Prostate gland (tissue), 2 donors: Measurements from ENCODE around the gene CABP7. TPM values are rescaled to one million over a fixed set of nuclear protein-coding genes. Genes with fewer than 3 reads are reported as not detected.

Experiments
- DNase-seq: peaks from one replicate; pipeline ENCODE4 v3.0.0-alpha.2; 2019; ENCODE audit warnings: low spot score
- H3K27ac ChIP-seq, 2 donors: fragments of 200-600 bp; sonication (generic); 2 replicates each; pipeline ENCODE4 v1.5.1; 2017 to 2019
- H3K27me3 ChIP-seq: fragments of 200-600 bp; sonication (generic); replicated peaks from 2 replicates; pipeline ENCODE4 v1.5.1; 2019; ENCODE audit not compliant: insufficient read depth
- H3K36me3 ChIP-seq, 2 donors: fragments of 200-600 bp; sonication (generic); 1 replicate in 1 of 2; 2 replicates in 1 of 2; pipeline versions ENCODE4 v1.5.1 to v1.8.1; 2017 to 2019
- H3K4me1 ChIP-seq: fragments of 200-600 bp; sonication (generic); replicated peaks from 2 replicates; pipeline ENCODE4 v1.5.1; 2019
- H3K4me3 ChIP-seq, 2 donors: fragments of 200-600 bp; sonication (generic); 2 replicates each; pipeline ENCODE4 v1.5.1; 2017 to 2019
- H3K9me3 ChIP-seq: fragments of 200-600 bp; sonication (generic); 2 replicates; pipeline ENCODE4 v1.5.1; 2017
- POLR2A ChIP-seq: fragments of 450-650 bp; IDR thresholded peaks from one replicate; pipeline ENCODE4 v1.6.1; 2016; ENCODE audit warnings: antibody characterized with exemption, mild to moderate bottlenecking
- POLR2AphosphoS5 ChIP-seq: sonication (generic); formaldehyde crosslinking; IDR thresholded peaks from one replicate; pipeline ENCODE4 v1.6.1; 2017; ENCODE audit warnings: antibody characterized with exemption
- WGBS: methylation state at CpG from one replicate; pipeline ENCODE4 v1.1.5; 2018; 5-methylcytosine and 5-hydroxymethylcytosine counted together
- intact Hi-C: fragments of 100-400 bp; cut with DNase I; formaldehyde crosslinking; loops from one replicate; pipeline ENCODE4 v1.14.2; 2022
- small RNA-seq, 2 donors: library from RNA; depleted of rRNA; stranded (forward); fragments of <200 nt; gene quantifications; one replicate each; pipeline ENCODE3, GENCODE V24; 2016
- total RNA-seq, 2 donors: library from RNA; depleted of rRNA; stranded (reverse); fragments of >200 nt; gene quantifications; one replicate each; pipeline ENCODE4 v1.1.0, GENCODE V29; 2016
- TF ChIP-seq, protein P1 (sequence below), 4 experiments: fragments of 200-600 bp in 2 of 4; fragments of 450-650 bp in 2 of 4; sonication (generic) in 2 of 4; IDR thresholded peaks; 1 replicate in 3 of 4; 2 replicates in 1 of 4; pipeline ENCODE4 v1.5.1; 2016 to 2019; ENCODE audit warnings: antibody characterized with exemption in 4 of 4, mild to moderate bottlenecking in 2 of 4, moderate library complexity in 2 of 4

CABP7 gene
- total RNA-seq, 2 donors from 2014 or later, result 1.5 TPM; not detected in 1

- peak overlapping the region in 1 of 2 donors; percentile 62 for H3K27ac ChIP-seq
- H3K9me3 ChIP-seq, result no peaks in the 10 kb centered on the region
- no peaks in the 10 kb centered on the region for H3K36me3 ChIP-seq
- H3K27me3 ChIP-seq, result no peaks in the 10 kb centered on the region
- WGBS, result 53% methylated on average over 8 of the region's 8 CpGs
- intact Hi-C loops, result no loop called here
- peaks cover 6% of the 10 kb centered on the region for H3K4me1 ChIP-seq
- no peak for DNase-seq
- no peak overlapping the region for H3K4me3 ChIP-seq
- TF ChIP-seq, protein P1, sequence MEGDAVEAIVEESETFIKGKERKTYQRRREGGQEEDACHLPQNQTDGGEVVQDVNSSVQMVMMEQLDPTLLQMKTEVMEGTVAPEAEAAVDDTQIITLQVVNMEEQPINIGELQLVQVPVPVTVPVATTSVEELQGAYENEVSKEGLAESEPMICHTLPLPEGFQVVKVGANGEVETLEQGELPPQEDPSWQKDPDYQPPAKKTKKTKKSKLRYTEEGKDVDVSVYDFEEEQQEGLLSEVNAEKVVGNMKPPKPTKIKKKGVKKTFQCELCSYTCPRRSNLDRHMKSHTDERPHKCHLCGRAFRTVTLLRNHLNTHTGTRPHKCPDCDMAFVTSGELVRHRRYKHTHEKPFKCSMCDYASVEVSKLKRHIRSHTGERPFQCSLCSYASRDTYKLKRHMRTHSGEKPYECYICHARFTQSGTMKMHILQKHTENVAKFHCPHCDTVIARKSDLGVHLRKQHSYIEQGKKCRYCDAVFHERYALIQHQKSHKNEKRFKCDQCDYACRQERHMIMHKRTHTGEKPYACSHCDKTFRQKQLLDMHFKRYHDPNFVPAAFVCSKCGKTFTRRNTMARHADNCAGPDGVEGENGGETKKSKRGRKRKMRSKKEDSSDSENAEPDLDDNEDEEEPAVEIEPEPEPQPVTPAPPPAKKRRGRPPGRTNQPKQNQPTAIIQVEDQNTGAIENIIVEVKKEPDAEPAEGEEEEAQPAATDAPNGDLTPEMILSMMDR (IDR thresholded peaks at IDR 0.05), result no peak
- no peak for TF ChIP-seq POLR2A
- no peak for TF ChIP-seq POLR2AphosphoS5
Measured at GRCh38 chr22:29780748-29781676, 61.2 kb downstream of the CABP7 start.

Small RNAs within 50 kb of the gene (small RNA-seq; reads per million reads assigned to genes)
- gene AC004882.2, result 0 reads per million in 2 donors
- 0 reads per million in 2 donors for gene RF00019

Other genes starting within 250 kb of the CABP7 start
- gene NEFH, start 239.8 kb upstream of the CABP7 start, total RNA-seq, result 100 to 1,000 TPM; 149 to 887 TPM
- gene THOC5, start 166.2 kb upstream of the CABP7 start, total RNA-seq, result 10 to 100 TPM; 27.5 to 57.9 TPM
- gene NIPSNAP1, start 138.9 kb upstream of the CABP7 start, total RNA-seq, result 10 to 100 TPM; 24.1 to 46.9 TPM
- 10 to 100 TPM; 32.3 to 34.7 TPM for gene NF2, start 116.4 kb upstream of the CABP7 start, total RNA-seq
- gene ZMAT5, start 47.0 kb downstream of the CABP7 start, total RNA-seq, result 10 to 100 TPM; 32.9 to 33.5 TPM
- gene UQCR10, start 47.4 kb downstream of the CABP7 start, total RNA-seq, result 100 to 1,000 TPM in 1 of 2 donors, 10 to 100 TPM in 1; 92.8 to 124 TPM
- 10 to 100 TPM; 42.5 to 82.6 TPM for gene ASCC2, start 118.3 kb downstream of the CABP7 start, total RNA-seq
- 10 to 100 TPM; 37.9 to 93.7 TPM for gene MTMR3, start 163.2 kb downstream of the CABP7 start, total RNA-seq